HEK293 (cell line): ENCODE measurements around the gene SUSD4.

ENCODE experiments used
- CTCF ChIA-PET: fragments of 350-600 bp; formaldehyde crosslinking; extraction: SDS; loops from one replicate; lab custom pipeline; 2021; ENCODE audit warnings: antibody characterized with exemption; lab: Yijun Ruan, JAX
- POLR2A ChIA-PET: fragments of 300-600 bp; formaldehyde crosslinking; extraction: SDS; loops from one replicate; lab custom pipeline; 2020; ENCODE audit warnings: antibody characterized with exemption, inconsistent platforms; lab: Yijun Ruan, JAX
- H3K27ac ChIP-seq: fragments of 200-500 bp; sonication (Bioruptor generic); 2 replicates; pipeline ENCODE4 v1.5.1; 2014; ENCODE audit warnings: low read depth, low read length, control low read depth, inconsistent platforms; ENCODE audit errors: extremely low read depth
- H3K36me3 ChIP-seq, 2 experiments: fragments of 200-500 bp in 1 of 2; sonication (Bioruptor generic) in 1 of 2; 1 replicate in 1 of 2; 2 replicates in 1 of 2; pipeline ENCODE4 v1.5.1; 2014 to 2017; ENCODE audit warnings: inconsistent platforms in 2 of 2, low read length in 2 of 2; ENCODE audit not compliant: control insufficient read depth in 2 of 2, insufficient read depth in 1 of 2
- H3K4me1 ChIP-seq: fragments of 200-500 bp; sonication (Bioruptor generic); 2 replicates; pipeline ENCODE4 v1.5.1; 2014; ENCODE audit warnings: mild to moderate bottlenecking, low read length, inconsistent platforms; ENCODE audit not compliant: control insufficient read depth, insufficient read depth
- H3K4me3 ChIP-seq: 2 replicates; pipeline ENCODE4 v1.5.1; 2011; ENCODE audit warnings: low read depth, mild to moderate bottlenecking, control low read depth, low read length, moderate library complexity
- H3K9me3 ChIP-seq: fragments of 200-500 bp; sonication (Bioruptor generic); 2 replicates; pipeline ENCODE4 v1.5.1; 2014; ENCODE audit warnings: low read depth, low read length, inconsistent platforms; ENCODE audit not compliant: control insufficient read depth, insufficient read depth
- EGR2 ChIP-seq: fragments of 450-650 bp; formaldehyde crosslinking; IDR thresholded peaks from 2 replicates; pipeline ENCODE4 v1.5.1; 2016; ENCODE audit warnings: low read depth, missing biosample characterization, missing genetic modification characterization
- FEZF1 ChIP-seq: fragments of 450-650 bp; formaldehyde crosslinking; IDR thresholded peaks from 2 replicates; pipeline ENCODE4 v1.5.1; 2016; ENCODE audit warnings: missing biosample characterization, missing genetic modification characterization
- HOXD13 ChIP-seq: sonication (generic); formaldehyde crosslinking; IDR thresholded peaks from 2 replicates; pipeline ENCODE4 v1.8.0; 2022; ENCODE audit warnings: missing genetic modification reagents, borderline replicate concordance
- KLF8 ChIP-seq: fragments of 450-650 bp; formaldehyde crosslinking; IDR thresholded peaks from 2 replicates; pipeline ENCODE4 v1.5.1; 2016; ENCODE audit warnings: missing biosample characterization, missing genetic modification characterization
- MZF1 ChIP-seq: fragments of 450-650 bp; formaldehyde crosslinking; IDR thresholded peaks from 2 replicates; pipeline ENCODE4 v1.5.1; 2017; ENCODE audit warnings: missing biosample characterization, missing genetic modification characterization, borderline replicate concordance
- SALL2 ChIP-seq: fragments of 450-650 bp; formaldehyde crosslinking; IDR thresholded peaks from 2 replicates; pipeline ENCODE4 v1.5.0; 2017; ENCODE audit warnings: missing biosample characterization, mild to moderate bottlenecking, missing genetic modification characterization, borderline replicate concordance
- SP3 ChIP-seq: fragments of 450-650 bp; formaldehyde crosslinking; IDR thresholded peaks from 2 replicates; pipeline ENCODE4 v1.5.1; 2016; ENCODE audit warnings: missing biosample characterization, missing genetic modification characterization
- YY2 ChIP-seq: fragments of 450-650 bp; formaldehyde crosslinking; IDR thresholded peaks from 2 replicates; pipeline ENCODE4 v1.5.1; 2016; ENCODE audit warnings: missing biosample characterization, missing genetic modification characterization
- ZEB2 ChIP-seq: fragments of 450-650 bp; formaldehyde crosslinking; IDR thresholded peaks from 2 replicates; pipeline ENCODE4 v1.5.1; 2016; ENCODE audit warnings: missing biosample characterization, missing genetic modification characterization
- ZFHX2 ChIP-seq: fragments of 450-650 bp; formaldehyde crosslinking; conservative IDR thresholded peaks from 2 replicates; pipeline ENCODE4 v1.5.1; 2016; ENCODE audit warnings: missing biosample characterization, missing genetic modification characterization
- ZNF132 ChIP-seq: fragments of 450-650 bp; formaldehyde crosslinking; IDR thresholded peaks from 2 replicates; pipeline ENCODE4 v1.5.1; 2017; ENCODE audit warnings: missing biosample characterization, missing genetic modification characterization, borderline replicate concordance
- ZNF211 ChIP-seq: fragments of 450-650 bp; formaldehyde crosslinking; IDR thresholded peaks from 2 replicates; pipeline ENCODE4 v1.5.1; 2016; ENCODE audit warnings: low read depth, missing biosample characterization, missing genetic modification characterization
- ZNF274 ChIP-seq, 2 experiments: fragments of 200-500 bp in 1 of 2; fragments of 450-650 bp in 1 of 2; sonication (Bioruptor generic) in 1 of 2; formaldehyde crosslinking in 1 of 2; IDR thresholded peaks; 2 replicates each; pipeline versions ENCODE4 v1.5.1 to v1.6.1; 2014 to 2016; ENCODE audit warnings: borderline replicate concordance in 1 of 2, inconsistent platforms in 1 of 2, low read length in 1 of 2, missing biosample characterization in 1 of 2, missing genetic modification characterization in 1 of 2
- ZNF324 ChIP-seq: fragments of 450-650 bp; formaldehyde crosslinking; IDR thresholded peaks from 2 replicates; pipeline ENCODE4 v1.5.1; 2016; ENCODE audit warnings: missing biosample characterization, missing genetic modification characterization
- ZNF341 ChIP-seq: fragments of 450-650 bp; formaldehyde crosslinking; IDR thresholded peaks from 2 replicates; pipeline ENCODE4; 2016; ENCODE audit warnings: low read depth, missing biosample characterization, missing genetic modification characterization
- ZNF394 ChIP-seq: fragments of 450-650 bp; formaldehyde crosslinking; IDR thresholded peaks from 2 replicates; pipeline ENCODE4 v1.5.1; 2016; ENCODE audit warnings: missing biosample characterization, missing genetic modification characterization, mild to moderate bottlenecking, moderate library complexity, borderline replicate concordance
- ZNF416 ChIP-seq: fragments of 450-650 bp; formaldehyde crosslinking; IDR thresholded peaks from 2 replicates; pipeline ENCODE4 v1.5.1; 2016; ENCODE audit warnings: missing biosample characterization, missing genetic modification characterization
- ZNF426 ChIP-seq: fragments of 450-650 bp; formaldehyde crosslinking; IDR thresholded peaks from 2 replicates; pipeline ENCODE4 v1.5.1; 2017; ENCODE audit warnings: missing biosample characterization, missing genetic modification characterization, mild to moderate bottlenecking, inconsistent platforms, moderate library complexity
- ZNF555 ChIP-seq: fragments of 450-650 bp; formaldehyde crosslinking; conservative IDR thresholded peaks from 2 replicates; pipeline ENCODE4 v1.5.1; 2017; ENCODE audit warnings: missing biosample characterization, mild to moderate bottlenecking, missing genetic modification characterization, inconsistent platforms
- ZNF585B ChIP-seq: fragments of 450-650 bp; formaldehyde crosslinking; IDR thresholded peaks from 2 replicates; pipeline ENCODE4 v1.5.1; 2016; ENCODE audit warnings: missing biosample characterization, missing genetic modification characterization
- ZNF600 ChIP-seq: fragments of 450-650 bp; formaldehyde crosslinking; IDR thresholded peaks from 2 replicates; pipeline ENCODE4 v1.5.1; 2016; ENCODE audit warnings: missing biosample characterization, missing genetic modification characterization
- ZNF621 ChIP-seq: fragments of 450-650 bp; formaldehyde crosslinking; IDR thresholded peaks from 2 replicates; pipeline ENCODE4 v1.5.1; 2017; ENCODE audit warnings: missing biosample characterization, missing genetic modification characterization
- ZNF623 ChIP-seq: fragments of 450-650 bp; formaldehyde crosslinking; IDR thresholded peaks from 2 replicates; pipeline ENCODE4 v1.5.1; 2016; ENCODE audit warnings: missing biosample characterization, missing genetic modification characterization
- ZNF670 ChIP-seq: fragments of 450-650 bp; formaldehyde crosslinking; IDR thresholded peaks from 2 replicates; pipeline ENCODE4 v1.5.1; 2016; ENCODE audit warnings: missing biosample characterization, missing genetic modification characterization, low read depth
- ZNF747 ChIP-seq: fragments of 450-650 bp; formaldehyde crosslinking; IDR thresholded peaks from 2 replicates; pipeline ENCODE4 v1.5.1; 2016; ENCODE audit warnings: missing biosample characterization, missing genetic modification characterization
- ZNF776 ChIP-seq: fragments of 450-650 bp; formaldehyde crosslinking; IDR thresholded peaks from 2 replicates; pipeline ENCODE4 v1.5.0; 2017; ENCODE audit warnings: missing biosample characterization, missing genetic modification characterization, borderline replicate concordance
- ZNF792 ChIP-seq: fragments of 450-650 bp; formaldehyde crosslinking; IDR thresholded peaks from 2 replicates; pipeline ENCODE4 v1.5.1; 2016; ENCODE audit warnings: missing biosample characterization, missing genetic modification characterization
- TF ChIP-seq, protein P1 (sequence below): fragments of 450-650 bp; formaldehyde crosslinking; IDR thresholded peaks from 2 replicates; pipeline ENCODE4 v1.5.1; 2016; ENCODE audit warnings: missing biosample characterization, missing genetic modification characterization, low read depth
- TF ChIP-seq, protein P2 (sequence below): fragments of 450-650 bp; formaldehyde crosslinking; IDR thresholded peaks from 2 replicates; pipeline ENCODE4 v1.5.1; 2016; ENCODE audit warnings: missing biosample characterization, missing genetic modification characterization

SUSD4 gene

DNA sequence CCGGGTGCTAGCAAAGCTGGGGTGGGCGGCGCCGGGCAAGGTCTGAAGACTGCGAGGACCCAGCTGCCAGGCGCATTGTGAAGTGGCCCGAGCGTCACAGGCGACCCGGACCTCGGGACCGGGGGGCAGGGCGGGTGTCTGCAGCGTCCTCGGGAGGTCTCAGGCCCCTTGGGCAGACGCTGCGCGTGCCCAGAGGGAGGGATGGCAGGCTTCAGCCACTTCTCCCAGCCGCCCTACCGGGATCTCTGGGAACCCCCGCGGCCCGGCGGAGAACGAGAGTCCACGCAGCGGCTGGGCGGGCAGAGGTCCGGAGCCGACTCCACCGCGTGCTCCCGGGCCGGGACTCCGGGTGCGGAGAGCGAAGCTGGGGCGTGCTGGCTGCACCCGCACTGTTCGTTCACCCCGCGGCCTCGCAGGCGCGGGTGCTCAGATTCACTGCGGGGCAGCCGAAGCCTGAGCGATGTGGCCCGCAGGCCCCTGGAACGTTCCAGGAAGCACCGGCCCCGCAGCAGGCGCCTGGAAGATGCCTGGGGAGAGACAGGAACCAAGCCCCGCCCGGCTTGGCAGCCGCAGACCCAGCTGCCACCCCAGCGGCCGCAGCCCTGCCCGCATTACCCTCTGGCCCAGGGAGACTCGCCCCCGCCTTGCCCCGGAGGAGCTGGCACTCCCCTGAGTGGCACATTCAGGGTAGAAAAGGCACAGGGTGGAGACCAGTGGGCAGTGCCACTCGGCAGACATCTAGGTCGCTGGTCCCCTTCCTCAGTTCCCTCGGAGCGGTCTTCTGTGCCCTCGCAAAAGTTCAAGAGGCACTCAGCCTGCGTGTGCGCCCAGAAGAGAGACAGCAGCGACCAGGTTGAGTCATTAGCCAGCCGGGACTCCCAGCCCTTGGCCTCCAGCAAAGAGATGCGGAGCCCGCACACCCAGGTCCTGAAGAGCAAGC, 29.6 kb upstream of the SUSD4 start, which contains the start of gene CCDC185:
Gene CCDC185 (plus strand): TSS at position 141 of the 940 bp plus-strand sequence. CDS start 61 bp downstream, at position 202.
- TF ChIP-seq ZNF747 (tag by site-specific recombination) (no peak), SALL2 (tag by site-specific recombination) (no peak), ZNF324 (tag by site-specific recombination) (no peak), ZNF623 (tag by site-specific recombination) (no peak), ZNF585B (tag by site-specific recombination) (no peak), ZFHX2 (no peak), ZNF555 (no peak), YY2 (tag by site-specific recombination) (no peak), HOXD13 (CRISPR knock-in tag) (no peak), ZNF341 (tag by site-specific recombination) (no peak), ZNF426 (tag by site-specific recombination) (no peak), ZNF132 (tag by site-specific recombination) (no peak), ZNF792 (no peak), ZNF621 (tag by site-specific recombination) (no peak), ZNF274 (IDR thresholded peaks at IDR 0.05; ENCODE audit: low read length) (no peak), ZNF274 (tag by site-specific recombination; IDR thresholded peaks at IDR 0.05; ENCODE audit: borderline replicate concordance) (no peak), ZNF394 (no peak), SP3 (tag by site-specific recombination) (no peak), KLF8 (no peak)
- POLR2A ChIA-PET: no interaction called here
- CTCF ChIA-PET: no interaction called here
- H3K4me1 ChIP-seq: no peaks in the 10 kb centered on the region
- no peaks in the 10 kb centered on the region for H3K36me3 ChIP-seq
- H3K9me3 ChIP-seq: no peaks in the 10 kb centered on the region; the same call in 1 of the 2 replicates
- no peak within 1 kb of the TSS; the same call in 1 of the 2 replicates for H3K4me3 ChIP-seq
- no peak within 1 kb of the TSS for H3K27ac ChIP-seq

DNA sequence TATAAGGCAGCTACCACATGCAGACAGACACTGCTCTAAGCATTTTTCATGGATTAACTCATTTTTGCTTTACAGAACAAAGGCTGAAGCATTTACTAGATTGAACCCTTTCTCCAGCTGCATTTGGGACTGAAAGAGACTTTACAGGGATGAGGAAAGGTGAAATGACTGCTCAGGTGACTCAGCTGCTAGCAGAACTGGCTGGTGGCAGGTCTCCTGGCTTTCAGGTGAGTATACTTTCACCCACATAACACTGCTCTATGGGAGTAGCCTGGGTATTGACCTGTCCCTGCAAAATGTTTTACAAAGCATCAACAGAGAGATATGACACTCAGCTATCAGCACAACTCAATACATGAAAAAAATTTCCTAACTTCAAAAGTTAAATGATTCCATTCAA, 26.6 kb upstream of the SUSD4 start:
- TF ChIP-seq ZNF670 (tag by site-specific recombination) (no peak), ZNF600 (tag by site-specific recombination) (no peak), ZNF776 (no peak)
- TF ChIP-seq, all 188 proteins: peak for 0
- Histone ChIP-seq H3K36me3 (no peaks in the 10 kb centered on the region), H3K4me3 (no peak overlapping the region), H3K9me3 (no peaks in the 10 kb centered on the region; the same call in 1 of the 2 replicates), H3K4me1 (no peaks in the 10 kb centered on the region), H3K27ac (no peak overlapping the region)
- CTCF ChIA-PET: no interaction called here
- POLR2A ChIA-PET: no interaction called here

DNA sequence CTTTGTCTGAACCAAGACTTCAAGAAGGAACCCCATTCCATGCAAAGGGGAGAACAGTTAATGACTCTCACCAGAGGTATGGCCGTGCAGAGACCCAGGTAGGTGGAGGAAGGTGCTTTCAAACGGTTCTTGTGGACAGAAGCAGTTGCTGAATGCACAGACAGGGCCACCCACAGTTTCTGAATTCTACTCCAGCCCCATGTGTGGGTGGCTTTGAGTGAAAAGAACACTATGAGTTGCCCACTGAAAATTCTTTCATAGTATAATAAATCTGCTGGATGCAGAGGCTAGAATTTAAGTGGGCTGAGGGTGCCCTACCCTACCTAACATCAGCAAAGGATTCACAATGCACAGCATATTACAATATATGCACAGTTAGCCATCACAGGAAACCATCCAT, 22.0 kb upstream of the SUSD4 start:
- ChIA-PET POLR2A (no interaction called here), CTCF (no interaction called here)
- Histone ChIP-seq H3K27ac (no peak overlapping the region), H3K9me3 (no peaks in the 10 kb centered on the region), H3K36me3 (no peaks in the 10 kb centered on the region), H3K4me3 (no peak overlapping the region), H3K4me1 (no peaks in the 10 kb centered on the region)
- TF ChIP-seq ZNF211 (tag by site-specific recombination) (no peak), MZF1 (tag by site-specific recombination) (no peak), ZNF416 (no peak), ZFHX2 (peak; percentile 86), EGR2 (peak; percentile 94), ZEB2 (no peak), FEZF1 (no peak)
- TF ChIP-seq, protein P1, sequence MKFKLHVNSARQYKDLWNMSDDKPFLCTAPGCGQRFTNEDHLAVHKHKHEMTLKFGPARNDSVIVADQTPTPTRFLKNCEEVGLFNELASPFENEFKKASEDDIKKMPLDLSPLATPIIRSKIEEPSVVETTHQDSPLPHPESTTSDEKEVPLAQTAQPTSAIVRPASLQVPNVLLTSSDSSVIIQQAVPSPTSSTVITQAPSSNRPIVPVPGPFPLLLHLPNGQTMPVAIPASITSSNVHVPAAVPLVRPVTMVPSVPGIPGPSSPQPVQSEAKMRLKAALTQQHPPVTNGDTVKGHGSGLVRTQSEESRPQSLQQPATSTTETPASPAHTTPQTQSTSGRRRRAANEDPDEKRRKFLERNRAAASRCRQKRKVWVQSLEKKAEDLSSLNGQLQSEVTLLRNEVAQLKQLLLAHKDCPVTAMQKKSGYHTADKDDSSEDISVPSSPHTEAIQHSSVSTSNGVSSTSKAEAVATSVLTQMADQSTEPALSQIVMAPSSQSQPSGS (tag by site-specific recombination): no peak
- TF ChIP-seq, protein P2, sequence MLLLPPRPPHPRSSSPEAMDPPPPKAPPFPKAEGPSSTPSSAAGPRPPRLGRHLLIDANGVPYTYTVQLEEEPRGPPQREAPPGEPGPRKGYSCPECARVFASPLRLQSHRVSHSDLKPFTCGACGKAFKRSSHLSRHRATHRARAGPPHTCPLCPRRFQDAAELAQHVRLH (tag by site-specific recombination): no peak
- TF ChIP-seq, all 188 proteins: peak for 2
